NOMO-1 treated with dmso at 0.1 percent for 144 hours (cell line): ENCODE measurements around the gene PUDP.

Source experiments
- DNase-seq: peaks from one replicate; lab custom pipeline; 2025; ENCODE audit not compliant: unreplicated experiment; lab: John Stamatoyannopoulos, UW

The PUDP gene

DNA sequence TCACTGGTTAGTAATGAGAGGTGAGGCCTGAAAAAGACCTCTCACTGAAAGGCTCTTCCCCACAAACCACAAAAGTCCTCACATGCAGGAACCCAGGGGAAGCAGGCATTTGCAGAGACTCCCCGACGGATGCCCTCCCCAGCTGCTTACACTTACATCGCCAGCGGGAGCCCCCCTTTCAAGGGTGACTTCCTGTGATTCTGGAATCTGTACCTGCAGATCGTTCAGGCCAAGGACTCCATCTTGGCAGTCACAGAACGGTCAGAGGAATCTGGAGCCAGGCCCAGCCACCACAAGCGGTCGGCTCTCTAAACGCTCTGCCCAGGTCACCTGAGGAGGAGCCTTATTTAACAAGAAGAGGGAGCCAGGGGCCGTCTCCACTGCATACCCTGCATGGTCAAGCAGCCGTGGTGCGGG lies 71.7 kb downstream of the PUDP start:
- DNase-seq: no peak

DNA sequence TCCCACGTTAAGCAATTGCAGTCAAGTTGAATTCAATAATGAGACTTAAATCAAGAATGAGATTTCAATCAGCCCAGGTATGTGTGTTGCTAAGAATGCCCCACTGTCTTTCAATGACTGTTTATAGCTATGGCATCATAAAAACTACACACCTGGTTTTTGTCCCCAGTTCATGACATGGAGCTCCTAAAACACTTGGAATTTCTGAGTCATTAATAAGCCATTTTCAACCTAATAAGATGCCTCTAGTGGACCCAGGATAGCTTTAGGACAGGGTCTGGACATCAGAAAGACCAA lies 73.1 kb downstream of the PUDP start:
- no peak for DNase-seq

DNA sequence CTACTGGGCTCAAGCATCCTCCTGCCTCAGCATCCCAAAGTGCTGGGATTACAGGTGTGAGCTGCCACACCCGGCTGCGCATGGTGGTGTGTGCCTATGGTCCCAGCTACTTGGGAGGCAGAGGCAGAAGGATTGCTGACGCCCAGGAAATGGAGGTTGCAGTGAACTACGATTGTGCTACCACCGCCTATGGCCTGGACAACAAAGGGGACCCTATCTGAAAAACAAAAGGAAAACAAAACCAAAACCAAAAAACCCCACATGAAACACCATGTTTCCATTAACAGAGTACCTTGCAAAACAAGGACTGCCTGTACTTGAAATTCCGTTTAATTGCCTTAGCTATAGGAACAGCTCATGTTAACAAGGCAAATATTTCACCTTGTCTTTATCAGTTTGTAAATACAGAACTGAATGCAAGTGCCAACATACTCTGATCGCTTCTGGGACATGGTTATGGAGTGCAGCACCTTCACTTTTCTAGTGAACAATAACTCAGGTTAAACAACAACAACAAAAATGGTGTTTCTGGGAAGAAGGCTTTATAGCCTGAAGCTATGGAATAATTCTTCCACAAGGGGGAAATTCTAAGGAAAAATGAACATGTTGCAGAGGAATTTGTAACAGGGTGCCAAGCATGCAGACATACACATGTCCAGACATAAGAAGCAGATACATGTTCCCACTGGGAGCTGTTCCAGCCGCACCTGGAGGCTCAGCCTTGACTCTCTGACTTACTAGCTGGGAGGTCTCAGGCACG lies 73.6 kb downstream of the PUDP start:
- DNase-seq: no peak

DNA sequence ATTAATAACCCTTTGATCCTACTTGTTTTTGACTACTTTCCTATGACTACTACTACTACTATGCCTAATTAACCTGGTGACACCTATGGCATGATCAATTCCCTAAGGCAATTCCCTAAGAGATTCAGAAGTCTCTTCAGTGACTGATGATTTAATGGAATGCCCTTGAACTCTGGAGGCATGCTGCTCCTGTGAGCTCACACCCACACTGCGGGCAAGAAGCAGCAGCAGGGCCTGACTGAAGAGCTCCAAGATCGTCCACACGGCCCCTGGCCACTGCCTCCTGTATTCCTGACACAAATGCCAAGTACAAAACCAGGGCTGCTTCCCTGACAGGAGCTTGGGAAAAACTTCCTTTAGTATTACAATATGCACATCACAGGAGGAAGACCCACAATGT lies 74.6 kb downstream of the PUDP start:
- DNase-seq: no peak

DNA sequence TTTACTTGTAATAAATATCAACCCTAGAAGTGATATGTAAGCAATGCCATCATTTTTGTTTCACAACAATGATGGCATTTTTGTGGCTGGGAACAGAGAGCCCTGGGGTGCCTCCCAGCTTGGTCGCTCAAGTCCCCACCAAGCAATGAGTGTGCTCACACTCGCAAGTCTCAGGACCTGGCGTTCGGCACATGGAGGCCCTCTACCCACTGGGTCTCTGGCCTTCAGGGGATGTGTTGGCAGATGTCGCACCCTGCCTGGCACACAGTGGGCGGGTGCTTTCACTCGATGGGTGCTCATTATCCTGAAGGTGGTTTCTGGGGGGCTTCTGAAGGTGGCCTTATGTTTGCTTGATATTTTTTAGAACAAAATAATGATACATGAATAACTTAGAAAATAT lies 75.1 kb downstream of the PUDP start:
- no peak for DNase-seq

DNA sequence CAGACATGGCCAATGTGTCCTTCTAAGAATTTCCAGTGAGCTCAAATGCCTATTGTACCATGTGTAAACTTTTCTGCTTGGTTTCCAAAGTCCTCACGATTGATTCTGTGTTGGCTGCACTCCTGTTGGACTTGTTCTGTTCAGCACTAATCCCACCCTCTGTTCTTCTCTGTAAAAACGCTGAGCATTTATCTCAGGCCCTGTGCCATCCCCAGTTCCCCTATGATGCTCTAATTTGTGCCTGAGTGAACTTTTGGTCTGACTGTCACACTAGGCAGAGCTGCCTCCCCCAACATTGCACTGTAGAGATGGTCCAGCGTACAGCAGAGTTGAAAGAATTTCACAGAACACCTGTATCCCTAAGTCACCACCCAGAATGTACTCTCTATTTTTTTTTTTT lies 76.6 kb downstream of the PUDP start:
- DNase-seq: no peak

DNA sequence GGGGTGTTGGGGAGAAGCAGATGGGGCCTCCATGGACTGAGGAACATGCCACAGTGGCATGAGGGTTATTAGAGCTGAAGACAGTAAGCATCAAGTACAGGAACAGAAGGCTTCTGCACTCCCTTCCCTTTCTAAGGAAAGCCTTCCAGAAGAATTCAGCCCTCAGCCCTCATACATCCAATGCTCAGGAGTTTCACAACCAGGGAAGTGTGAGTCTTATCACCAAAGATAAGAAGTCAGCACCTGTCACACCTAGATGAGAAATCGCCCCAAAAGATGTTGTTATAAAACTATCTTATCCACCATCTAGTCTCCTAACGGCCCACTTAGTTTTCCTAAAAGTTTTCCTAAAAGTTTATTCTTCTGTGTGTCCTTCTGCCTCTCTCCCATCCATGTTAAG lies 78.4 kb downstream of the PUDP start:
- no peak for DNase-seq

DNA sequence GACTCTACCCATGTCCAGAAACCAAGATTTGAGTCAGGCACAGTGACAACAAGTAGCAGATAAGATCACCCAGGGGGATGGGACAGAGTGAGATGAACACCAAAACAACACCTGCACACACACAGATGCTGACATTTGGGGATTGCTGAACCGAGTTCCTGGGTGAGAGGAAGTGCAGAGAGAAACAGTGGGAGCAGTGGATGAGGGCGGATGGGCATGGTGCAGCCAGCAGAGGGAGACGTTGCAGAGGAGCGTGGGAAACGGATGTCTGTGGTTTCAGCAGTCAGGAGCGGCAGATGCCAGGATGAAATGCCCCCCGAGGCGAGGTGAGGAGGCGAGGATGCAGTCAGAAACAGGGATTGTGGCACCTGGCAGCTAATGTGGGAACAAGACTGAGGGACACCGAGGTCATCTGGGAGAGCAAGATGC lies 79.0 kb downstream of the PUDP start:
- no peak for DNase-seq

DNA sequence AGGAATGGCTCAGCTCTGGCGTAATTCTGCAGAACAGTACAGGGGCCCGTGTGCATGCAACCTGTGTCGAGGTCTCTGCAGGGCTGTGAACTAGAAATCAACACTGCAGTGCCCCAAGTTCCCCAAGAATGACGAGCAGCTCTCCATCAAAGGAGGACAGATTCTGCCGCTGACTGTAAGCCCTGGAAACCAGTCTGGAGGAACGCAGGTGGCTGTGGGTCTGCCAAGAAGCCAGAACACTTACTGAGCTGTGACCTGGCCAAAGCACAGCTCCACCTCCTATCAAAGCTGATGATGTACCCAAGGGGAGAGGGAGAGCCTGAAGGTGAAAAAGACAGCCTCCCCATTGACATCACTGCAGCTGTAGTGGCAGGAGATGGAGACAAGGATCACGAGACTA lies 80.7 kb downstream of the PUDP start:
- DNase-seq: no peak

DNA sequence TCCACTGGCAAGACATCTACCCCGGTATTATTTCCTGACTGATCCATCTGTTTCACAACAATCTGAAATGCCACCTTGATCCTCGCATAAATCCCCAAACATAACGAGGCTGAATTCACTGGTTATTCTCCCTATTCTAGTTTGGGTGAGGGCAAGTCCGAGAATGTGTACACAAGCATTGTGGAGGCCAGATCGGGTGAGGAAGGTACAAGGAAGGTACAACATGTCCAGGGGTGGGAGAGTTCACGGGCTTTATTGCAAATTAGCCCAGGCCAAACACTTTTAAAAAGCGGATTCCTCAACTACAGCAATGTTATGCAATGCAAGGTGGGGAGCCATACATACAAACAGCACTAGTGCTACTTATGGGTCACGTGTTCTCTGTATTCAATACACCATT lies 82.5 kb downstream of the PUDP start:
- DNase-seq: no peak

DNA sequence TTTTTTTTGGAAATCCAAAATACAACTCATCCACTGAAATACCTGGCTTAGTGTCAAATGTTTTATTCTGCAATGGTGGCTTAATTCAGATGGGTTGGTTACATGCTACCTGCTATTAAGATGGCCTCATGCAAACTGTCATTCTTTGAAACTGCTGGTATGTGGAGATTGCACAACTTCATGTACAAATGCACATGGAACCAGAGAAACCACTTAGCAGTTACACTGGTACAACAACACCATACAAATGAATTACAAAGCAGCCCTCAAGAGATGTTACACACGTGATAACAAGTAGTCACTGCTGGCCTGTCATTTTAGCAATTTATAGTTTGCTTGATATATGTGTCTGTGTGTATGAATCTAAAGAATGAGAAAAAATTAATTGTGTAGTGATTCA lies 85.0 kb downstream of the PUDP start:
- DNase-seq: no peak

DNA sequence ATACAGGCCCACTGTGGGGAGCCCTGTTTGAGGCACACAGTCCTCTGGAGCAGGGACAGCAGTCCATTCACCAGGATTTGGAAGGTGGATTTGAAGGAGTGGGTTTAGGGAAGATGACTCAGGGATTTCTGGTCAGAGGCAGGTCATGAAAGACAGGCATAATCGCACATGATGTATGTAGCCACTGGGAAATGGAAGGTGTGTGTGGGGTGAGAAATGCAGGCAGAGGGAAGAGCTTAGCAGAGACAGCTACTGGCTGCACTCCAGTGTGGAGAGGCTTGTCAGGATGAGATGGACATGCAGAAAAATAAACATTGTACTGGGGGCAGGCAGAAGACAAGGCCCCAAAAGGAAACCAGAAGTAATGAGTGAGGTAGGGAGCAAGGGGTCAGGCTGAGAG lies 85.7 kb downstream of the PUDP start:
- DNase-seq: no peak

DNA sequence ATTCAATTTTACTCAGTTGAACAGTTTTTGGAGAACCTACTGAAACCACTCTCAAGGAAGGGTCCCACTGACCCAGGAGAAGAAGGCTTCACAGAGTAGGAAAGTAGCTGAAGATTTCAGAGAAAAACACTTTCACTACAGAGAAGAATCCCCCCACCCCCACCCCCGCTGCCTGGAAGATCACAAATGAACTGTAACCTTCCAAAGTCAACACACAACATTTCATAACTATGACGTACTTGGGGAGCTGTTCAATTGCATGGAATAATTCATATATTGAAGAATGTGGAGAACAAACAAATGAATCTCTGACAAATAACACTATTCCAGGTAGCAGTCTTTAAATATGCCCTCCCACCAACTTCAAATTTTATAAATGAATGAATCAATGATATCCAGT lies 86.5 kb downstream of the PUDP start:
- no peak for DNase-seq

DNA sequence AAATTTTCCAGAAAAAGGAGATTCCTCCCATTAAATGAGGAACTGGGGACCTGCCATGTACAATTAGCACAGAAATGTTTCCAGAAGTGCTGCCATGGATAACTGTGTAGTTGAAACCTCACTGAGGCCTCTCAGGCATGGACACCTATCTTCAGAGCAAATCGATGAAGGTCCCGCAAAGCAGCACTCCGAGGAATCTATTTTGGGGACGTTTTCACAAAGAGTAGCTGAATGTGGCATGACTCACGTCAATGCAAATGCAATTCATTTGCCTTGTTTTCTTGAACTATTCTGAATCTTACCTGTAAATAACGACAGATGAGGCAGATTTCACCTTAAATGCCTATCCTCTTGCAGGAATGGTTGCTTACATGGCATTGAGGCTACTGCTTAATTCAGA lies 87.5 kb downstream of the PUDP start:
- DNase-seq: no peak

DNA sequence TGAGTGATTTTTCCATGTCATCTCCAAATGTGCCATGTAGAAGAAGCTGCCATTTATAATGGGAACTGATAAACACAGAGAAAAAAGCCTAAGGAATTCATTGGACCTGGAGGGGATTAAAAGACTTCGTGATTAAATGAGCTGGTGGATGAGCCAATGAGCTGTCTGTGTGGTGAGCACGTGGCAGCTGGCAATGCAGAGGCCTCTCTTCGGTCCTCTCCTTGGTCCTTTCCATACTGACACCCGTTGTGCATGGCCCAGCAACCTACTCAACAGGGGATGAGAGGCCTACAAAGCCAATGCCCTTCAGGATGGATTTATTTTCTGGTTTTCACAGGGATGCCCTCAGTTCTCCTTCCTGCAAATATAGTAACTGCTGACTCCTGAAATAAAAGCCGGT lies 88.1 kb downstream of the PUDP start:
- no peak for DNase-seq

DNA sequence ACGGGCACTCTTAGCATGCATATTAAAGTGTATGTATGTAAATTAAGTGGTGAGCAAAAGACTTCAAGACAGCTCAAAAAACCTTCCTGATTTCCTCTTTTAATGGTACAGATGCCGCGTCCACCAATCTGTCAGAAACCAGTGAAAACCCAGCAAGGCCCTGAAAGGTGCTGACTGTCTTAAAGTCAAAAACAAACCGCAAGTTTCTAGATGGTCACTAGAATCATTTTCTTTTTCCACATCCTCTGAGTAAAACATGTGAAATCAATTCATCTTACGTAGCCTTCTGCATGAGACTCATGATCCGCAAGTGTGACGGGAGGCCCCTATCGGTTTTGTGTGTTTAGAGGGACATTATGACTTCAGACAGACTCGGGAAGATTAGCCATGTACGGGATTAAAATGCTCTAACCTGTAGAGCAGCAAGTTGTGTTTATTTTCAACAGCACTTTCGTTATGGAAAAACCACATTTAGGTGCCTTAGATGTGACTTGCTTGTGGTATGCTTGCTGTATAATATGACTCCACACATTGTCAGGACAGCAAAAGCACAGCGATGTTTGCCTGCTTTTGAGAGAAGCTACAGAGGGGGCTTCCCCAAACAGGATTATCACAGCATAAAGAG lies 88.6 kb downstream of the PUDP start:
- DNase-seq: no peak

DNA sequence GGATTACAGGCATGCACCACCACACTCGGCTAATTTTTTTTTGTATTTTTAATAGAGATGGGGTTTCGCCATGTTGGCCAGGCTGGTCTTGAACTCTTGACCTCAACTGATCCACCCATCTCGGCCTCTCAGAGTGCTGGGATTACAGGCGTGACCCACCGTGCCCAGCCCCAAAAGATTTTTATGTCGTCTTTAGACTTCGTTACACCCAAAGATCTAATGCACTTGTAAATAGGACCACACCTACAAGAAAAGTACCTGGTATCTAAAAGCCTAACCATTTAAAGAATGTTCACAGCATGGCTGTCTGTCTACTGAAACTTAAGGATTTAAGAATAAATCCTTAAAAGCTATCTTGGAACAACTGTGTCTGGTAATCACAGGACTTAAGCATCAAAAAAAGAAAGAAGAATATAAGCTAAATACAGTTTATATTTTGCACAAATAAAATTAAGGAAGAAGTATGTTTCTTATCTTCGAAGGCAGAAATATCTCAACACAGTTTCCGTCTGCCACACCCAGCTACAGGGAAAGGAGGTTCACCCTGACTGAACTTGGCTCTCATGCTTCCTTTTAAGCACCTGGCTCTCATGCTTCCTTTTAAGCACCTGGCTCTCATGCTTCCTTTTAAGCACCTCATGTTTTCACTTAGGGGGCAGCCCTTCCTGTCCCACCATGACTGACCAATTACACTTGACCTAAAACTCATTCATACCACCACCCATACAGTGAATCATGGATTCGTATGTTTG lies 92.4 kb downstream of the PUDP start:
- no peak for DNase-seq

DNA sequence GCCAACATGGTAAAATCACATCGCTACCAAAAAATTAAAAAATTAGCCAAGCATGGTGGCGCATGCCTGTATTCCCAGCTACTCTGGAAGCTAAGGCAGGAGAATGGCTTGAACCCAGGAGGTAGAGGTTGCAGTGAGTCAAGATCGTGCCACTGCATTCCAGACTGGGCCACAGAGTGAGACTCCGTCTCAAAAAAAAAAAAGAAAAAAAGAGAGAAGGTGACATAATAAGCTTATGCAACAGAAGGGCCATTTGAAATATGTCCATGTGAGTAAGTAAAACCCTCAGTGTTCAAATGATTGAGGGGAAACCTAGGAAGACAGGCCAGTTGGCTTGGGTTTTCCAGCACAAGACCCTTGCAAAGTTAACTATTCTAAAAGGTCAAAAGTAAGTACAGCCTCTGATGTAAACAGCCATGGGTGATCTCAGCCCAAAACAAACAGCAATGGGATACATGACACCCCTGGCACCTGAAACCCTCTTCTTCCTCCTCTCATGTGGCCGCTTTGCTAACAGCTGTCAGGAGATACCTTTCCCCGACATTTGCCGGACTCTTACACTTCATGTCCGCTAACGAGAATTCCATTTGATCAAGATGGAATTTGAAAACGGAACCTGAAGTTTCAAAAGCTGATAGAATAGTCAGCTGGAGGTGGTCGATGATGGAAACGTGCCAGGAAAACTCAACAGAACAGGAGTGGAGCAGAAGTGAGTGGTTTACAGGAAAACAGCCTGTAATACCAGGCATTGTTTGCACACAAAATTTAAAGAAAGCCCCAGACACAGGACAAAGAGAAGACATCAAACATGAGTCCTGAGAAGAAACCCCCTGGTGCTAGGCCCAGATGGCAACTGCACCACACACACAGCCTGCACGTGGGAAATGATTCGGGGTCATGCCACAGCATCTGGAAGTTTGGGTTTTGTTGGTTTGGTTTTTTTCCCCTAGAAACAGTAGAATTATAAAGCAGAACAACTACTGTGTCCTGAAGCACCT lies 93.4 kb downstream of the PUDP start:
- no peak for DNase-seq

DNA sequence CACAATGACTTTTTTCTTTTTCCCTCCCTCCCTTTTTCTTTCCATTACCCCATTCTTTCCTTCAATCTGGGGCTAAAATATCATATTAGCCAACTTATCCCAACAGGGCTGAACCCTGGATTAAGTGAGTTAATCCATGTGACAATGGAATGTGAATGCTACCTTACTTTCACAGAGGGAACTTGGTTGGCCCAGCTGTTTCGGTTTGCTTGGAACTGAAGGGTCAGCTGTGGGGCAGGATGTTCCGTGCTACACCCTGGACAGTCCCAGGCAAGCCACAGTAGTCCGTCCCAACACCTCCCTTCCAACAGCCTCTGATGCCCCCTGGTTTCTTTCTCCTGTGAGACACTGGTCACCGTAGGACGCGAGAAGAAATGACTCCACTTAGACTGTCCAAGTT lies 95.4 kb downstream of the PUDP start:
- DNase-seq: no peak

DNA sequence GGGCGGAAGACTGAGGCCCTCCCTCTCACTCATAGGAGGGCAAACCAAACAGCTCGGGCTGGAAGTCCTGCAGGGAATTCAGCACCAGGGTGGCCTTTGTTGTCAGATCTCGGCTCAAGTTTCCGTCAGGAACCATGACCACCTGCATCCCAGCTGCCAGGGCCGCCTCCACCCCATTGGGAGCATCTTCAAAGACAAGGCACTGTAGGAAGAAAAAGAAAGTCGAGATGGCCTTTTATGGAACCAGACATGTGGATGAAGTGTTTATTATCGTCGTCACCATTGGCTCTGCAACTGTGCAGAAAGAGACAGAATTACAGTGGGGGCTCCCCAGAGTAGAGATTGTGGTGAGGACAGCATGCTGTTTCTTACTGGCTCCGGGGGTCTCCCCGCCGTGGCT lies 97.7 kb downstream of the PUDP start:
- DNase-seq: no peak

DNA sequence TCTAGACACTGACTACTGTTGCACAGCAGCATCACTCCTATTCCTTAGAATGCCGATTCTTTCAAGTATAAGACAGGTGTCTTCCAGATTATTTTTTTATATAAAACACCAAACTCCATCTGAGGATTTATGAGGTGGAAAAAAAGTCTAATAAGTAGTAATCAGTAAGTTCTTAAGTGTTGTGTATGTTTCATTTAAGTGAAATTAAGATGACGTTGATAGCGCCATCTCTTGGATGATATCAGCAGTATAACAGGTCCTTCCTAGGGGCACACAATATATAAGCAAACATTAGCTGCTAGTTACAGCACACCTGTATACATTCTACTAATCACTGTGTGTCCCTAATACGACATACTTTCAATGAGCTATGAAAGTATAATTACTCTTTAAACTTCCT lies 100.0 kb downstream of the PUDP start:
- DNase-seq: no peak
